Kidney (tissue), 14 donors: ENCODE data around the gene CFAP74. TPM values are rescaled to one million over a fixed set of nuclear protein-coding genes. Genes with fewer than 3 reads are reported as not detected.

Experiments used
- DNase-seq, 5 donors: peaks; one replicate each; pipeline ENCODE4 v3.0.0-alpha.2; 2013 to 2020
- FAIRE-seq: peaks from 2 replicates; lab custom pipeline; 2012; peaks lifted over from hg19 to GRCh38; lab: Jason Lieb, UNC
- H3K27ac ChIP-seq, 2 donors: one replicate each; pipeline ENCODE4 v1.7.0; 2013; ENCODE audit warnings: low read depth in 2 of 2, low read length in 2 of 2, inconsistent platforms in 1 of 2
- H3K27me3 ChIP-seq: one replicate; pipeline ENCODE4 v1.7.1; 2013; ENCODE audit warnings: low read length, inconsistent platforms; ENCODE audit not compliant: control insufficient read depth, insufficient read depth
- H3K36me3 ChIP-seq, 3 donors: one replicate each; pipeline versions ENCODE4 v1.7.0 to v1.7.1; 2013; ENCODE audit warnings: low read length in 3 of 3, control low read depth in 1 of 3, inconsistent platforms in 1 of 3; ENCODE audit not compliant: insufficient read depth in 3 of 3, control insufficient read depth in 2 of 3
- H3K4me1 ChIP-seq, 3 donors: one replicate each; pipeline versions ENCODE4 v1.7.0 to v1.7.1; 2013; ENCODE audit warnings: low read length in 3 of 3, inconsistent platforms in 1 of 3, low read depth in 1 of 3; ENCODE audit not compliant: control insufficient read depth in 2 of 3, insufficient read depth in 2 of 3
- H3K4me3 ChIP-seq, 3 donors: one replicate each; pipeline versions ENCODE4 v1.7.0 to v1.8.1; 2013; ENCODE audit warnings: low read length in 3 of 3, control low read depth in 1 of 3, inconsistent platforms in 1 of 3
- H3K9ac ChIP-seq, 3 donors: one replicate each; pipeline versions ENCODE4 v1.7.0 to v1.7.1; 2013; ENCODE audit warnings: low read length in 3 of 3, control low read depth in 1 of 3, inconsistent platforms in 1 of 3
- H3K9me3 ChIP-seq, 3 donors: one replicate each; pipeline versions ENCODE4 v1.7.0 to v1.7.1; 2013; ENCODE audit warnings: low read length in 3 of 3, control low read depth in 1 of 3, inconsistent platforms in 1 of 3; ENCODE audit not compliant: control insufficient read depth in 2 of 3, insufficient read depth in 1 of 3
- CTCF ChIP-seq: IDR thresholded peaks from 3 replicates; pipeline ENCODE4 v1.5.1; 2012; ENCODE audit warnings: mild to moderate bottlenecking, moderate library complexity, borderline replicate concordance; ENCODE audit not compliant: insufficient read depth; ENCODE audit errors: extremely low read depth
- intact Hi-C: fragments of 100-400 bp; cut with DNase I; formaldehyde crosslinking; loops from one replicate; pipeline ENCODE4 v1.11.1; 2022
- polyA plus RNA-seq: library from polyadenylated mRNA; stranded (reverse); fragments of 350-450 nt; fragmentation: Illumina TruSeq; extraction: RNeasy Lipid Tissue Mini Kit (QIAGEN cat#74804); gene quantifications from one replicate; pipeline ENCODE4 v1.2.3, GENCODE V29; 2014; ENCODE audit warnings: low read depth, low replicate concordance; ENCODE audit not compliant: insufficient read depth
- total RNA-seq: library from RNA; stranded (reverse); fragmentation: NEBNext Ultra II Directional; extraction: Animal tissue kit (Norgen Biotek cat#: 25700); gene quantifications from one replicate; pipeline ENCODE4 v1.2.1, GENCODE V29; 2021
- donor health status: control.
- donor health status: control.
- donor health status: control.
- donor health status: control.
- donor health status: control.
- donor health status: DM: yes; HTN: yes; CAD: no.
- donor health status: Normal renal cell carcinoma (clear cell type).

Gene CFAP74
- total and polyA plus RNA-seq, 2 donors from 2014 or later, result not detected

- DNase-seq (no peak), FAIRE-seq (no peak)
- H3K4me3 ChIP-seq, result no peak overlapping the region
- no peak overlapping the region for H3K27ac ChIP-seq
- no peaks in the 10 kb centered on the region for H3K27me3 ChIP-seq
- H3K4me1 ChIP-seq, result no peaks in the 10 kb centered on the region
- no peak for TF ChIP-seq CTCF
- no peak overlapping the region for H3K9ac ChIP-seq
- H3K36me3 ChIP-seq, result no peaks in the 10 kb centered on the region
- no peaks in the 10 kb centered on the region for H3K9me3 ChIP-seq
- intact Hi-C loops, result no loop called here
Measured at GRCh38 chr1:1969505-1969900, 34.1 kb downstream of the CFAP74 start.

GRCh38 chr1:1968767-1969504, 34.6 kb downstream of the CFAP74 start:
- FAIRE-seq (no peak), DNase-seq (no peak)
- Histone ChIP-seq H3K4me3 (no peak overlapping the region), H3K27ac (no peak overlapping the region), H3K9me3 (no peaks in the 10 kb centered on the region), H3K9ac (no peak overlapping the region), H3K27me3 (no peaks in the 10 kb centered on the region), H3K4me1 (no peaks in the 10 kb centered on the region), H3K36me3 (no peaks in the 10 kb centered on the region)
- intact Hi-C loops, result no loop called here
- TF ChIP-seq CTCF, result no peak

- TF ChIP-seq CTCF, result no peak
- no peak for DNase-seq
- intact Hi-C loops, result no loop called here
- H3K36me3 ChIP-seq, result no peaks in the 10 kb centered on the region
- no peak overlapping the region for H3K9ac ChIP-seq
- H3K27me3 ChIP-seq, result no peaks in the 10 kb centered on the region
- no peaks in the 10 kb centered on the region for H3K9me3 ChIP-seq
- FAIRE-seq, result no peak
- no peak overlapping the region for H3K27ac ChIP-seq
- H3K4me1 ChIP-seq, result no peaks in the 10 kb centered on the region
- no peak overlapping the region for H3K4me3 ChIP-seq
Measured at GRCh38 chr1:1967879-1968278, 35.7 kb downstream of the CFAP74 start.
